Stimulated activated CD8-positive, alpha-beta memory T cell treated with anti-CD3 and anti-CD28 coated beads, Interleukin-4, amount 100 ng/mL, for 1 hour (primary cell): Measurements from ENCODE around the gene PIK3IP1.

Source experiments
- DNase-seq, 2 donors: peaks; one replicate each; pipeline ENCODE4 v3.0.0-alpha.2; 2020; ENCODE audit warnings: low read depth in 2 of 2, low spot score in 1 of 2

Gene PIK3IP1

DNA sequence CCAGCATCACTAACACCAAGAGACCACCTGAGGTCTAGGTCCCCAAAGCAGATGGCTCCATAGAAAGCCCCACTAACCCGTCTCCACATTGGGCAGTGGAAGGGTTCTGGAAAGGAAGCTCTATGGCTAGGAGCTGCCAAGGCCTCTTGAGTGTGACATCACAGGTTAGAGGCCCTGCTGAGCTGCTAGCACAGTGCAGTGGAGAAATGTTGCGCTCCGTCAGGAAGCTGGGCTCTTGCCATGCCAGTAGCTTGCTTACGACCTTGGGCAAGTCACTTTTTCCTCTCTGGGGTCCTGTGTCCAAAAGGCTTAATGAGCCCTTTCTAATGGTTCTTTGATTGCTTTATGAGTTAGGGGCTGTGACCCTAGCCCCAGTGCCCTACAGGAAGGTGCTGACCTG is 10.6 kb downstream of the PIK3IP1 start:
- no peak for DNase-seq

DNA sequence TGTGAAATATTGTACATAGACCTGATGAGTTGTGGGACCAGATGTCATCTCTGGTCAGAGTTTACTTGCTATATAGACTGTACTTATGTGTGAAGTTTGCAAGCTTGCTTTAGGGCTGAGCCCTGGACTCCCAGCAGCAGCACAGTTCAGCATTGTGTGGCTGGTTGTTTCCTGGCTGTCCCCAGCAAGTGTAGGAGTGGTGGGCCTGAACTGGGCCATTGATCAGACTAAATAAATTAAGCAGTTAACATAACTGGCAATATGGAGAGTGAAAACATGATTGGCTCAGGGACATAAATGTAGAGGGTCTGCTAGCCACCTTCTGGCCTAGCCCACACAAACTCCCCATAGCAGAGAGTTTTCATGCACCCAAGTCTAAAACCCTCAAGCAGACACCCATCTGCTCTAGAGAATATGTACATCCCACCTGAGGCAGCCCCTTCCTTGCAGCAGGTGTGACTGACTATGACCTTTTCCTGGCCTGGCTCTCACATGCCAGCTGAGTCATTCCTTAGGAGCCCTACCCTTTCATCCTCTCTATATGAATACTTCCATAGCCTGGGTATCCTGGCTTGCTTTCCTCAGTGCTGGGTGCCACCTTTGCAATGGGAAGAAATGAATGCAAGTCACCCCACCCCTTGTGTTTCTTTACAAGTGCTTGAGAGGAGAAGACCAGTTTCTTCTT is 12.3 kb downstream of the PIK3IP1 start:
- no peak for DNase-seq

DNA sequence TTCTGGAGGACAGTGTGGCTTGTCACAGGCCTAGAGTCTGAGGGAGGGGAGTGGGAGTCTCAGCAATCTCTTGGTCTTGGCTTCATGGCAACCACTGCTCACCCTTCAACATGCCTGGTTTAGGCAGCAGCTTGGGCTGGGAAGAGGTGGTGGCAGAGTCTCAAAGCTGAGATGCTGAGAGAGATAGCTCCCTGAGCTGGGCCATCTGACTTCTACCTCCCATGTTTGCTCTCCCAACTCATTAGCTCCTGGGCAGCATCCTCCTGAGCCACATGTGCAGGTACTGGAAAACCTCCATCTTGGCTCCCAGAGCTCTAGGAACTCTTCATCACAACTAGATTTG is 13.0 kb downstream of the PIK3IP1 start:
- no peak for DNase-seq

DNA sequence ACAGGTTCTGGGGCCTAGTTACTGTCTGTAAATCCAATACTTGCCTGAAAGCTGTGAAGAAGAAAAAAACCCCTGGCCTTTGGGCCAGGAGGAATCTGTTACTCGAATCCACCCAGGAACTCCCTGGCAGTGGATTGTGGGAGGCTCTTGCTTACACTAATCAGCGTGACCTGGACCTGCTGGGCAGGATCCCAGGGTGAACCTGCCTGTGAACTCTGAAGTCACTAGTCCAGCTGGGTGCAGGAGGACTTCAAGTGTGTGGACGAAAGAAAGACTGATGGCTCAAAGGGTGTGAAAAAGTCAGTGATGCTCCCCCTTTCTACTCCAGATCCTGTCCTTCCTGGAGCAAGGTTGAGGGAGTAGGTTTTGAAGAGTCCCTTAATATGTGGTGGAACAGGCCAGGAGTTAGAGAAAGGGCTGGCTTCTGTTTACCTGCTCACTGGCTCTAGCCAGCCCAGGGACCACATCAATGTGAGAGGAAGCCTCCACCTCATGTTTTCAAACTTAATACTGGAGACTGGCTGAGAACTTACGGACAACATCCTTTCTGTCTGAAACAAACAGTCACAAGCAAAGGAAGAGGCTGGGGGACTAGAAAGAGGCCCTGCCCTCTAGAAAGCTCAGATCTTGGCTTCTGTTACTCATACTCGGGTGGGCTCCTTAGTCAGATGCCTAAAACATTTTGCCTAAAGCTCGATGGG is 13.5 kb downstream of the PIK3IP1 start:
- DNase-seq = no peak

DNA sequence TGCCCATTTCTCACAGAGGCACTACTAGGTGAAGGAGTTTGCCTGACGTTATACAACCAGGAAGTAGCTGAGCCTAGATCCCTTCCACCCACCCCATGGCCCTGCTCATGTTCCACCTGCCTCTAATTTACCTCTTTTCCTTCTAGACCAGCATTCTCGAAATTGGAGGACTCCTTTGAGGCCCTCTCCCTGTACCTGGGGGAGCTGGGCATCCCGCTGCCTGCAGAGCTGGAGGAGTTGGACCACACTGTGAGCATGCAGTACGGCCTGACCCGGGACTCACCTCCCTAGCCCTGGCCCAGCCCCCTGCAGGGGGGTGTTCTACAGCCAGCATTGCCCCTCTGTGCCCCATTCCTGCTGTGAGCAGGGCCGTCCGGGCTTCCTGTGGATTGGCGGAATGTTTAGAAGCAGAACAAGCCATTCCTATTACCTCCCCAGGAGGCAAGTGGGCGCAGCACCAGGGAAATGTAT is 14.1 kb downstream of the PIK3IP1 start:
- no peak for DNase-seq

DNA sequence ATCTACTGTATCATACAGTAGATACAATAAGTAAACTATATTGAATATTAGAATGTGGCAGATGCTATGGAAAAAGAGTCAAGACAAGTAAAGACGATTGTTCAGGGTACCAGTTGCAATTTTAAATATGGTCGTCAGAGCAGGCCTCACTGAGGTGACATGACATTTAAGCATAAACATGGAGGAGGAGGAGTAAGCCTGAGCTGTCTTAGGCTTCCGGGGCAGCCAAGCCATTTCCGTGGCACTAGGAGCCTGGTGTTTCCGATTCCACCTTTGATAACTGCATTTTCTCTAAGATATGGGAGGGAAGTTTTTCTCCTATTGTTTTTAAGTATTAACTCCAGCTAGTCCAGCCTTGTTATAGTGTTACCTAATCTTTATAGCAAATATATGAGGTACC is 14.5 kb downstream of the PIK3IP1 start:
- DNase-seq = no peak

DNA sequence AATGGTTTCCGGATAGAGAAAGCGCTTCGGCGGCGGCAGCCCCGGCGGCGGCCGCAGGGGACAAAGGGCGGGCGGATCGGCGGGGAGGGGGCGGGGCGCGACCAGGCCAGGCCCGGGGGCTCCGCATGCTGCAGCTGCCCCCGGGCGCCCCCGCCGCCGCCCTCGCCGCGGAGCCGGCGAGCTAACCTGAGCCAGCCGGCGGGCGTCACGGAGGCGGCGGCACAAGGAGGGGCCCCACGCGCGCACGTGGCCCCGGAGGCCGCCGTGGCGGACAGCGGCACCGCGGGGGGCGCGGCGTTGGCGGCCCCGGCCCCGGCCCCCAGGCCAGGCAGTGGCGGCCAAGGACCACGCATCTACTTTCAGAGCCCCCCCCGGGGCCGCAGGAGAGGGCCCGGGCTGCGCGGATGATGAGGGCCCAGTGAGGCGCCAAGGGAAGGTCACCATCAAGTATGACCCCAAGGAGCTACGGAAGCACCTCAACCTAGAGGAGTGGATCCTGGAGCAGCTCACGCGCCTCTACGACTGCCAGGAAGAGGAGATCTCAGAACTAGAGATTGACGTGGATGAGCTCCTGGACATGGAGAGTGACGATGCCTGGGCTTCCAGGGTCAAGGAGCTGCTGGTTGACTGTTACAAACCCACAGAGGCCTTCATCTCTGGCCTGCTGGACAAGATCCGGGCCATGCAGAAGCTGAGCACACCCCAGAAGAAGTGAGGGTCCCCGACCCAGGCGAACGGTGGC is 15.7 kb downstream of the PIK3IP1 start:
- DNase-seq = no peak

DNA sequence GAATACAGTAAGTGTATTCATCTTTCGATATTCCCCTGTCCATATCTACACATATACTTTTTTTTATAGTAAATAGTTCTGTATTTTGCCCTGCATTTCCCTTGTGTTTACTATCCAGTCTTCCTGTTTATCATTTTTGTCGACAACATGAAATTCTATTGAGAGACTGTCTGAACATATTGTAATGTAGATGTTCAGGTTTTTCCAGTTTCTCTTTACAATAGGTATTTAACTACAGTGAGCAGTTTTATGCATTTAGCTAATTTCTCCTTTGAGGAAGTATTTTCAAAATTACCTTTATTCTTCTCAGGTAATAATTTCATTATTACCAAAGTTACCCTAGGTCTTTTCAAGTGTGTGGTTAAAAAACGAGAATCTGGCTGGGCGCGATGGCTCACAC is 16.7 kb downstream of the PIK3IP1 start:
- DNase-seq = no peak

DNA sequence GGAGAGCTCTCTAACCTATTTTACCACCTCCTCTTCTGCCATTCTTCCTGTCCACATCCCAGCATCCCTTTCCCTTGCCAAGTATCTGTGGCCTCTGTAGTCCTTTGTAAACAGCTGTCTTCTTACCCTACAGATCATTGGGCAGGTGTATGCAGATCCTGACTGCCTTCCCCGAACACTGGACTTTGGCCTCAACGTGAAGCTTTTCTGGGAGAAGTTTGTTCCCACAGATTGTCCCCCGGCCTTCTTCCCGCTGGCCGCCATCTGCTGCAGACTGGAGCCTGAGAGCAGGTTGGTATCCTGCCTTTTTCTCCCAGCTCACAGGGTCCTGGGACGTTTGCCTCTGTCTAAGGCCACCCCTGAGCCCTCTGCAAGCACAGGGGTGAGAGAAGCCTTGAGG is 17.3 kb downstream of the PIK3IP1 start:
- no peak for DNase-seq

DNA sequence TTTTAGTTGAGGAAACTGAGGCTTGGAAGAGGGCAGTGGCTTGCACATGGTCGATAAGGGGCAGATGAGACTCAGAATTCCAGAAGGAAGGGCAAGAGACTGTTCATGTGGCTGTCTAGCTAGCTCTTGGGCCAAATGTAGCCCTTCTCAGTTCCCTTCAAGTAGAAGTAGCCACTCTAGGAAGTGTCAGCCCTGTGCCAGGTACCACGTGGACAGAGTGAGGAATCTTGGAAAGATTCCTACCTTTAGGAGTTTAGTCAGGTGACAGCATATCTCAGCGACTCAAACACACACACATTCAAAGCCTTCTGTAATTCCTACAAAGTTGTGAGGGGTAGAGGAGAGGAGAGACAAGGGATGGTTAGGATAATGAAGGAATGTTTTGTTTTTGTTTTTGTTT is 18.3 kb downstream of the PIK3IP1 start:
- no peak for DNase-seq

DNA sequence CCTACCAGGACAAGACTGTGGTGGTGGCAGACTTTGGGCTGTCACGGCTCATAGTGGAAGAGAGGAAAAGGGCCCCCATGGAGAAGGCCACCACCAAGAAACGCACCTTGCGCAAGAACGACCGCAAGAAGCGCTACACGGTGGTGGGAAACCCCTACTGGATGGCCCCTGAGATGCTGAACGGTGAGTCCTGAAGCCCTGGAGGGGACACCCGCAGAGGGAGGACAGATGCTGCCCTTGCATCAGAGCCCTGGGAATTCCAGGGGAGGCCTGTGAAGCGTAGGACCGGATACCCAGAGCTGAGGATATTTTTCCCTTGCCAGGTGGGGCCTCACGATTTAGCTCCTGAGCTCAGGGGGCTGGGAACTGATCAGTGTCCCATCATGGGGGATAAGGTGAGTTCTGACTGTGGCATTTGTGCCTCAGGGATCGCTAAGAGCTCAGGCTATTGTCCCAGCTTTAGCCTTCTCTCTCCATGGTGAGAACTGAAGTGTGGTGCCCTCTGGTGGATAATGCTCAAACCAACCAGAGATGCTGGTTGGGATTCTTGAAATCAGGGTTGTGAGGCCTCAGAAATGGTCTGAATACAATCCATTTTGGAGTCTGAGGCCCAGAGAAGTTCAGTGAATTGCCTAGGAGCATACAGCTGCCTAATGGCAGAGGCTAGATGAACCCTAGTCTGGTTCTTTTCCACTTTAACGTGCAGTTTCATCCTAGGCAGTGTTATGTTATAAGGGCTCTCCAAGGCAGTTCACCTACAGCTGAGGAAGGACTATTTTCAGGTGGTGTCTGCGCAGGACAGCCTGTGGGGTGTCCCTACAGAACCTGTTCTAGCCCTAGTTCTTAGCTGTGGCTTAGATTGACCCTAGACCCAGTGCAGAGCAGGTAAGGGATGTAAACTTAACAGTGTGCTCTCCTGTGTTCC is 19.5 kb downstream of the PIK3IP1 start:
- DNase-seq = no peak

DNA sequence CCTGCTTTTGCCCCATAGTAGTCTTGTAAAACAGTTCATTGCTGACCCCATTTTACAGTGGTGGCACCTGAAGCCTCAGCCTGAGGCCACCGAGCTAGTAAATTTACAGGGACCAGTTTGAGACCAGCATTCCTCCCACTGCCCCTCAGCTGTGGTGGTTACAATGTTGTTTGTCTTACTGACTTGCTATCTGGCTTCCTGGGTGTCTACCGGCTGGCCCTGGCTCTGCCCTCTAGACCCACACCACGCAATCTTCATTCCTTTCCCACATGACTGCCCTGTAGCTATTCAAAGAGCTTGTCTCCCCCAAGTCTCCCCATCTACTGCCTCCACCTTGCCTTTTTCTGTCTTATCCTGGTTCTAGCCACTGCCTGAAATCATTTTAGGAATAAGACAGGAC is 20.8 kb downstream of the PIK3IP1 start:
- no peak for DNase-seq

DNA sequence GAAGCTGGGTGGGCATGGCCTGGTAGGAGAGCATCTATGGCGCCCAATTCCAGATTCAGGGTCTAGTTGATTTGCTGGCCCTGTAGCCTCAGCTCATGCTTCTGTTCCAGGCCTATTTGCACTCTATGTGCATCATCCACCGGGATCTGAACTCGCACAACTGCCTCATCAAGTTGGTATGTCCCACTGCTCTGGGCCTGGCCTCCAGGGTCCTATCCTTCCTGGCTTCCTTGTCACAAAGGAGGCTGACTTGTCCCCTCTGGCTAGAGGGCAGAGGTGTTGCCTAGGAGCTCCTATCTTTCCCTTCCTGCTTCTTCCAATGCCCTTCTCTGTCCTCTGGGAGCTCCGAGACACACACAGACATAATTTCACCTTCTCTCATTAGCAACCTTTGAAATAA is 21.3 kb downstream of the PIK3IP1 start:
- no peak for DNase-seq

DNA sequence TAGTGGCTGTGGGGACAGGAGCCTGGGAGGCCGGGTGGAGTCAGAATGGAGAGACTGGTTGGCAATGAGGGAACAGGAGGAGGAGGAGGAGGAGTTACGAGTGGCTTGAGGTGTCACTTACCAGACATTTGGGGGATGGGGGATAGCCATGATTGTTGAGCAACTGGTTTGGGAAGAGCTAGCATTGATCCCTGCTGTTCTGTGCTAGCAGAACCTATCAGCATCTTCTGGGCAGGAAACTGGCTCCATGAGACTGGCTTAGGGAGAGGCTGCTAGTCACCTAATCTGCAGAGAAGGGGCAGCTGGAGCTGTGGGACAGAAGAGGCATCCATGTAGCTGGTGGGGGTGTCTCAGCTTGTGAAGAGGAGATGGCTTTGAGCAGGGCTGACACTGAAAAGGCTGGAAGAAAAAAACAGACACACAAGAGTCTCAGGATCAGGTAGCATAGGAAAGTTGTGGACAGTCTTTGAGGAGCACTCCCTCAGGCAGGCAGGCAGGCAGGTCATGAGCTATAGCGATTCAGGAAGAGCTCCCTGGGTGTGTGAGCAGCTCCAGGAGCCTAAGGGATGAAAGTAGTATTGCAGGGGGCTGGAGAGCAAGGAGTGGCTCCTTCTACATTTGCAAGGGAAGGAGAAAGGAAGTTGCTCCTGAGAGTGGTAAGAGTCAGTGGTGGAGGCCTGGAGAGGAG is 22.3 kb downstream of the PIK3IP1 start:
- no peak for DNase-seq

DNA sequence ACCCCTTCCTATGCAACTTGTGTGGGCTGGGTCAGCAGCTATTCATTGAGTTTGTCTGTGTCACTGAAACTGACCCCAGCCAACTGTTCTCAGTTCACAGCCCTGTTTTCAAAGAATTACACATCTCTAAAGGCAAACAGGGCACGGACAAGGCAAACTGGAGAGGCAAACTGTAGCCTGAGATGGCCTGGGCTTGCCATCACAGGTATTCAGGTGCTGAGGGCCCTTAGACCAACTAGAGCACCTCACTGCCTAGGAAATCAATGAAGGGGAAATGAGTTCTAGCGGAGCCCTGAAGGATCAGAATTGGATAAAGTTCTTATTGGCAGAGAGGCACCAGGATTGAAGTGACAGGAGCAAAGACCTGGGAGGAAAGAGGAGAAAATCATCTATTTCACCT is 24.0 kb downstream of the PIK3IP1 start:
- DNase-seq = no peak

DNA sequence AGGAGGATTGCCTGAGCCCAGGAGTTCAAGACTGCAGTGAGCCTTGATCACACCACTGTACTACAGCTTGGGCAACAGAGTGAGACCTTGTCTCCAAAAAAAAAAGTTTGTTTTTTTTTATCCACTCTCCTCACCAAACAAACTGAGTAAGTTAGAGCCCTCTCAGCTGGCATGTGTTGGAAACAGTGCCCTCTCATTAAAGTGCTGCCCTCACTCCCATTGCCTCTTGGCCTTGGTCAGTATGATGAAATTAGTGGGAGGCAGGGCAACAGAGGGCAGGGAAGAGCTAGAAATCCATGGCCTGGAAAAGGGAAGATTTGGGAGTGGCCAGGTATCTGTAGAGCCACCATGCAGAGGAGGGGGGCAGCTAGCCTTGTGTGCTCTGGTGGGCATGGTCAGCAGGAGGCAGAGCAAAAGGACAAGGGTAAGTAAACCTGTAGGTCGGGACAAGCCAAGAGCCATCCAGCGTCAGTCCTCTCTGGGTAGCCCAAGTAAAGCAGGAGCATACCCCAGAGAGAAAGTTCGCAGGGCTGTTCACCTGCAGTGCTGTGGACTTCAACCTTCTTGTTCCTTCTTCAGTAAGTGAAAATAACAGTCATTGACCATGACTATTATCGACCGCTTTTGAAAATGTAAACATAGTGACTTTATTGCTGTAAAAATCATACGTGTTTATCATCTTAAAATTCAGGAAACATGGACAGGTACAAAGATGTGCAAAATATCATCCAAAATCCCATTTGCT is 28.2 kb downstream of the PIK3IP1 start:
- DNase-seq = no peak

DNA sequence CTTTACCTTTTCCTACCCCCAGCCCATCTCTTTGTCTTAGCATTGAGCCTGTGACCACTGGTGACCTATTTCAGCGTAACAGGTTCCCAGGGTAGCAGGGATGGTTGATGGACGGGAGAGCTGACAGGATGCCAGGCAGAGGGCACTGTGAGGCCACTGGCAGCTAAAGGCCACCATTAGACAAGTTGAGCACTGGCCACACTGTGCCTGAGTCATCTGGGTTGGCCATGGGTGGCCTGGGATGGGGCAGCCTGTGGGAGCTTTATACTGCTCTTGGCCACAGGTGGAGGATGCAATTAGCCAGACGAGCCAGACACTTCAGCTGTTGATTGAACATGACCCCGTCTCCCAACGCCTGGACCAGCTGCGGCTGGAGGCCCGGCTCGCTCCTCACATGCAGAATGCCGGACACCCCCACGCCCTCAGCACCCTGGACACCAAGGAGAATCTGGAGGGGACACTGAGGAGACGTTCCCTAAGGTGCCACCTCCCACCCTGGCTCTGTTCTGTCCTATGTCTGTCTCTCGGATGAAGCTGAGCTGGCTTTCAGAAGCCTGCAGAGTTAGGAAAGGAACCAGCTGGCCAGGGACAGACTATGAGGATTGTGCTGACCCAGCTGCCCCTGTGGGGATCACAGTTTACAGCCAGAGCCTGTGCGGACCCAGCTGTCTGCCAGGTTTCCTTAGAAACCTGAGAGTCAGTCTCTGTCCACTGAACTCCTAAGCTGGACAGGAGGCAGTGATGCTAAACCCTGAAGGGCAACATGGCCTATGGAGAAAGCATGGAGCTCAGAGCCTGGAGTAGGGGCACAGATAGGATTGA is 29.8 kb downstream of the PIK3IP1 start:
- DNase-seq = no peak

DNA sequence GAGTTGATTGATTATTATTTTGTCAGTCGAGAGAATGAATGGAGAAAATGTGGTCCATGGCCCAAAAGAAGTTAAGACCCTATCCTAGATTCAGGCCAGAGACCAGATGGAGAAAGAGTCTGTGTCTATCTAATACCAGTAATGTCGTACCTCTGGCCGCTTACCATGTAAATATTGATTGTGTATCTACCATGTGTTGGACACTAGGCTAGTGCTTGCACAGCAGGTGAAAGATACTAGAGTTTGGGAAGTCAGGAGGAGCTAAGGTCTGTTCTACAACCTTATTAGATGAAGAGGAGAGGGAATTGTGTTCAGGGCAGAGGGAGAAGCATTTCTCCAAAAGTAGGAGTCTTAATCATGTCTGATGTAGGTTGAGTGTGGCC is 31.8 kb downstream of the PIK3IP1 start:
- no peak for DNase-seq

DNA sequence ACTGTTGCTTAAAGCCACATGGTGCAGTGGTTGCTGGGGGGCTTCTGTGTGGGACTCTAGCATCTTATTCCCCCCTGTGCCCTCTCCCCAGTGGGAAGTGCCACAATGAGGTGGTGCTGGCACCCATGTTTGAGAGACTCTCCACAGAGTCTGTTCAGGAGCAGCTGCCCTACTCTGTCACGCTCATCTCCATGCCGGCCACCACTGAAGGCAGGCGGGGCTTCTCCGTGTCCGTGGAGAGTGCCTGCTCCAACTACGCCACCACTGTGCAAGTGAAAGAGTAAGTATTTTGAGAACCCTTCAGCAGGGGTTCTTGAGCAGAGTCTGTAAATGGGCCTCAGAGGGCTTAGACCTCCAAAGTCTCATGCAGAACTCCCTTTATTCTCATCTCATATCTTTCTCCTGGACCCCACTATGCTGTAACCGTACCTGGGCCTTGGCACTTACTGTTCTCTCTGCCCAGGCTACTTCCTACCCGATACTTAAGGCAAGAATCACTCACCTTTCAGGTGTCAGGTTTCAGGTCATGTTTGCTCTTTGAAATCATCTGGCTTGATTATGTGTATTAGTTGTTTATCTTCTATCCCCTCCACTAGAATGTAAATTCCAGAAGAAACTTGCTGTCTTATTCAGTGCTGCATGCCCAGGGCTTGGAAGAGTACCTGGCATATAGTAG is 32.4 kb downstream of the PIK3IP1 start:
- DNase-seq = no peak
